SHP77 (cell line): ENCODE data around the gene OR7A5.
"Not testable (repeated sequence)": the region's sequence is repeated elsewhere in the genome, so short reads cannot be mapped to it uniquely, and the experiment has no call there.

ENCODE experiments used
- DNase-seq, 2 experiments: peaks; one replicate each; lab custom pipeline; 2025; lab: John Stamatoyannopoulos, UW

Gene OR7A5

DNA sequence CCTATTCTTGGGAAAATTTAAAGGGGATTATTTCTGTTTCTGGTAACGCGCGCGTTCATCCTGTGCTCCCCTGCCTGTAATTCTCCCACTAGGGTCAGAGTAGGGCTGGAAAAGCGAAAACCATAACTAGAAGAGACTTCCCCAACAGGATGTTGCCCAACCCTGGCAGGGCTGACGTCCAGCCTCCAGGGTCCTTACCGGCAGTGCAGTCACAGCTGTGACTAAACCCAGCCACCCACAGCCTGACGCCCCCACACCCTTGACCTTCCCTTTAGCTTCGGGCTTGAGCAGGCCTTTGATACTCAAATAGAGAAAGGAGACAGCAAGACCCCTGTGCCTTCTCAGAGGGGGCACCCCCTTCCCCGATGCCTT lies 50.3 kb downstream of the OR7A5 start:
- DNase-seq: not testable (repeated sequence)

- not testable (repeated sequence) for DNase-seq
These were observed 51.5 kb downstream of the OR7A5 start for GRCh38 chr19:14783410-14783998.

GRCh38 chr19:14782626-14783409 lies 52.2 kb downstream of the OR7A5 start:
- no peak for DNase-seq

GRCh38 chr19:14781713-14782536 lies 53.1 kb downstream of the OR7A5 start:
- not testable (repeated sequence) for DNase-seq

- DNase-seq: not testable (repeated sequence)
These were observed 54.3 kb downstream of the OR7A5 start for GRCh38 chr19:14780622-14781225.

DNA sequence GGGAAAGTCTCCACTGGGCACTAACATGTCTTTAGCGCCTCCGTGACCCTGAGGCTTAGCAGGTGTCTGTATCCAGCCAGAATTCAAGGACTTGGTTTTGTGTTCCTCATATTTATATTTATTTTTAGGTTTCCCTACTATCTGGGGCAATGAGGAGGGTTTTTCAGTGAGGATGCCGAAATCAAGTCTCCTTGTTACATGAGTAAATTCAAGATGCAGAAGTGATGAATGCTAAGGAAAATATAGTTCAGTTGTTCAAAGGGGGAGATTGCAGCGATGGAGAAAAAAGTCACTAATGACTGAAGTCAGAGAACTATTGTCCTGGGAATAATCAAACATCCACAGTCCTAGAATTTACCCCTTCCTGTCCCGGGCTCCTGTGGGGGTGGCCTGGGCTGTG lies 55.8 kb downstream of the OR7A5 start:
- no peak for DNase-seq

- not testable (repeated sequence) for DNase-seq
These were observed 56.7 kb downstream of the OR7A5 start, which contains the start of gene ADGRE2 for GRCh38 chr19:14778110-14778845. ADGRE2 (minus strand) TSS chr19:14778560; CDS start chr19:14776756, 1,804 bp downstream.

DNA sequence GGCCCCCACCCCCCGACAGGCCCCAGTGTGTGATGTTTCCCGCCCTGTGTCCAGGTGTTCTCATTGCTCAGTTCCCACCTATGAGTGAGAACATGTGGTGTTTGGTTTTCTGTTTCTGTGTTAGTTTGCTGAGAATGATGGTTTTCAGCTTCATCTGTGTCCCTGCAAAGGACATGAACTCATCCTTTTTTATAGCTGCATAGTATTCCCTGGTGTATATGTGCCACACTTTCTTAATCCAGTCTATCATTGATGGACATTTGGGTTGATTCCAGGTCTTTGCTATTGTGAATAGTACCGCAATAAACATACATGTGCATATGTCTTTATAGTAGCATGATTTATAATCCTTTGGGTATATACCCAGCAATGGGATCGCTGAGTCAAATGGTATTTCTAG lies 57.3 kb downstream of the OR7A5 start:
- DNase-seq: not testable (repeated sequence)
